Chondrocyte (in vitro differentiated cells): Measurements from ENCODE around the gene SPTLC1. TPM values are rescaled to one million over a fixed set of nuclear protein-coding genes. Genes with fewer than 3 reads are reported as not detected.
"Not testable (repeated sequence)": the region's sequence is repeated elsewhere in the genome, so short reads cannot be mapped to it uniquely, and the experiment has no call there.

ENCODE experiments used
- DNase-seq: peaks from one replicate; pipeline ENCODE4 v3.0.0; 2021; ENCODE audit warnings: mixed read lengths, low spot score
- H3K27ac Mint-ChIP-seq: one replicate; pipeline ENCODE4 v1.8.0; 2021; ENCODE audit warnings: mild to moderate bottlenecking, moderate library complexity, mixed read lengths; ENCODE audit not compliant: unreplicated experiment
- H3K27me3 Mint-ChIP-seq: 2 replicates; pipeline ENCODE4 v1.8.0; 2021; ENCODE audit warnings: low read depth, mixed read lengths
- H3K36me3 Mint-ChIP-seq: 2 replicates; pipeline ENCODE4 v1.8.0; 2021; ENCODE audit warnings: low read depth, mixed read lengths
- H3K4me1 Mint-ChIP-seq: 2 replicates; pipeline ENCODE4 v1.8.0; 2021; ENCODE audit warnings: low read depth, mild to moderate bottlenecking, mixed read lengths
- H3K4me3 Mint-ChIP-seq: one replicate; pipeline ENCODE4 v1.8.0; 2021; ENCODE audit warnings: mild to moderate bottlenecking, moderate library complexity, mixed read lengths; ENCODE audit not compliant: unreplicated experiment
- H3K9me3 Mint-ChIP-seq: 2 replicates; pipeline ENCODE4 v1.8.0; 2021; ENCODE audit warnings: low read depth, mixed read lengths
- CTCF ChIP-seq: fragments of 200-600 bp; sonication (generic); IDR thresholded peaks from 2 replicates; pipeline ENCODE4 v1.5.0; 2021; ENCODE audit warnings: antibody characterized with exemption, mild to moderate bottlenecking, moderate library complexity
- total RNA-seq: library from RNA; stranded (reverse); gene quantifications from 3 replicates; pipeline ENCODE4 v1.2.1, GENCODE V29; 2021

Gene SPTLC1
- total RNA-seq, 1 donor from 2014 or later = 88.9 TPM

GRCh38 chr9:92159058-92159457, 43.8 kb upstream of the SPTLC1 start:
- no peak overlapping the region for H3K27ac Mint-ChIP-seq
- H3K4me1 Mint-ChIP-seq = peaks cover 5% of the 10 kb centered on the region
- DNase-seq = peak; percentile 30
- no peaks in the 10 kb centered on the region for H3K27me3 Mint-ChIP-seq
- no peak overlapping the region for H3K4me3 Mint-ChIP-seq
- H3K36me3 Mint-ChIP-seq = peaks cover 2% of the 10 kb centered on the region
- H3K9me3 Mint-ChIP-seq = peaks cover 13% of the 10 kb centered on the region
- no peak for TF ChIP-seq CTCF

- no peak for TF ChIP-seq CTCF
- H3K27ac Mint-ChIP-seq = no peak overlapping the region
- H3K9me3 Mint-ChIP-seq = peaks cover 10% of the 10 kb centered on the region
- peaks cover 2% of the 10 kb centered on the region for H3K36me3 Mint-ChIP-seq
- no peak overlapping the region for H3K4me3 Mint-ChIP-seq
- H3K27me3 Mint-ChIP-seq = no peaks in the 10 kb centered on the region
- DNase-seq = no peak
- peaks cover 14% of the 10 kb centered on the region for H3K4me1 Mint-ChIP-seq
These were observed 42.9 kb upstream of the SPTLC1 start for GRCh38 chr9:92158097-92158601.

DNA sequence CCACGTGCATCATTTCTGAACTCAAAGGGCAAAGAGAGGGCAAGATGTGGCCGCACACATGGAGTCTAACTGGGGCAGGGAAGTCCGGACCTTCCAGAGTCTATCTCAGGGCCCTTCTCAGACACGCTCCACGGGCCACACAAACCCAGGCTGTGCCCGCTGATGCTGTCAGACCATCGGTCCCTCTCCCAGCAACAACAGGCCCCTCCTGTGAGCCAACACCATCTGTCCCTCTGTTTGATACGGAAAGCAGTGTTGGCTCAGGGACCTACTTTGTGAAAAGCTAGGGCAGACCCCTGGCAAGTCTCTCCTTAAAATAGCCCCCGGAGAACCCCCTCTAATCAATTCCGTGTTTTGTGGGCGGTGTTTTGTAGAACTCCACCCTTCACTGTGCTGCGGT, 40.5 kb upstream of the SPTLC1 start:
- not testable (repeated sequence) for H3K9me3 Mint-ChIP-seq, DNase-seq, H3K27ac Mint-ChIP-seq, H3K36me3 Mint-ChIP-seq, H3K27me3 Mint-ChIP-seq, H3K4me3 Mint-ChIP-seq
- H3K4me1 Mint-ChIP-seq = peaks cover 34% of the 10 kb centered on the region

GRCh38 chr9:92155221-92155620, 40.0 kb upstream of the SPTLC1 start:
- peaks cover 3% of the 10 kb centered on the region for H3K9me3 Mint-ChIP-seq
- no peaks in the 10 kb centered on the region for H3K27me3 Mint-ChIP-seq
- TF ChIP-seq CTCF = no peak
- peaks cover 40% of the 10 kb centered on the region for H3K4me1 Mint-ChIP-seq
- H3K27ac Mint-ChIP-seq = no peak overlapping the region
- no peak for DNase-seq
- H3K4me3 Mint-ChIP-seq = no peak overlapping the region
- H3K36me3 Mint-ChIP-seq = peaks cover under 1% of the 10 kb centered on the region

- H3K4me3 Mint-ChIP-seq, H3K36me3 Mint-ChIP-seq, H3K9me3 Mint-ChIP-seq, DNase-seq, H3K27me3 Mint-ChIP-seq: not testable (repeated sequence)
- Mint-ChIP-seq H3K4me1 (peaks cover 46% of the 10 kb centered on the region), H3K27ac (peak overlapping the region; percentile 93)
These were observed 38.5 kb upstream of the SPTLC1 start for GRCh38 chr9:92153466-92154415.

GRCh38 chr9:92151691-92152393, 36.6 kb upstream of the SPTLC1 start:
- Mint-ChIP-seq H3K4me3 (no peak overlapping the region), H3K27ac (peak overlapping the region; percentile 80), H3K4me1 (peaks cover 64% of the 10 kb centered on the region)

DNA sequence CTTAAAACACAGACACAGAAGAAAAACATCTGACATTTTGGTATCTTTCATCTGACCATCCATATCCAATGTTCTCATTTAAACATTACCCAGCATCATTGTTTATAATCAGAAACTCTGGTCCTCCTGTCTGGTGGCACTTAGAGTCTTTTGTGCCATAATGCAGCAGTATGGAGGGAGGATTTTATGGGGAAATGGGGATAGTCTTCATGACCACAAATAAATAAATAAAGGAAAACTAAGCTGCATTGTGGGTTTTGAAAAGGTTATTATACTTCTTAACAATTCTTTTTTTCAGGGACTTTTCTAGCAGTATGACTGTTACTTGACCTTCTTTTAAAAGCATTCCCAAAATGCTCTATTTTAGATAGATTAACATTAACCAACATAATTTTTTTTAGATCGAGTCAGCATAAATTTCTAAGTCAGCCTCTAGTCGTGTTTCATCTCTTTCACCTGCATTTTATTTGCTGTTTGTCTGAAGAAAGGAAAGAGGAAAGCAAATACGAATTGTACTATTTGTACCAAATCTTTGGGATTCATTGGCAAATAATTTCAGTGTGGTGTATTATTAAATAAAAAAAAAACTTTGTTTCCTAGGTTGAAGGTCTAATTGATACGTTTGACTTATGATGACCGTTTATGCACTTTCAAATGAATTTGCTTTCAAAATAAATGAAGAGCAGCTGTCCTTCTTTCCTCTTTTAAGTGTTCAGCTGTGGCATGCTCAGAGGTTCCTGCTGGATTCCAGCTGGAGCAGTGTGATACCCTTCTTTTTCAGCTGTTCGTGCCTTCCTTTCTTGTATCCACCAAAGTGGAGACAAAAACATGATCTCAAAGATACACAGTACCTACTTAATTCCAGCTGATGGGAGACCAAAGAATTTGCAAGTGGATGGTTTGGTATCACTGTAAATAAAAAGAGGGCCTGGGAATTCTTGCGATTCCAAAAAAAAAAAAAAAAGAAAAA, 35.6 kb upstream of the SPTLC1 start:
- DNase-seq, H3K27me3 Mint-ChIP-seq, H3K4me3 Mint-ChIP-seq: not testable (repeated sequence)

More at GRCh38 chr9:92151691-92152393, 36.6 kb upstream of the SPTLC1 start:
- DNase-seq = no peak
- Mint-ChIP-seq H3K9me3 (no peaks in the 10 kb centered on the region), H3K36me3 (no peaks in the 10 kb centered on the region), H3K27me3 (no peaks in the 10 kb centered on the region)
- TF ChIP-seq CTCF = no peak

More for the DNA sequence above, 35.6 kb upstream of the SPTLC1 start:
- H3K9me3 Mint-ChIP-seq, H3K36me3 Mint-ChIP-seq: not testable (repeated sequence)
- Mint-ChIP-seq H3K4me1 (peaks cover 73% of the 10 kb centered on the region), H3K27ac (peak overlapping the region; percentile 80)
